H1 (cell line): ENCODE data around the gene MIF4GD. TPM values are rescaled to one million over a fixed set of nuclear protein-coding genes. Genes with fewer than 3 reads are reported as not detected.

Source experiments
- CTCF ChIA-PET: fragments of 300-600 bp; sonication (Branson Sonifier 250); formaldehyde crosslinking; loops from one replicate; lab custom pipeline; 2021; ENCODE audit not compliant: partially characterized antibody; lab: Charles Lee
- POLR2A ChIA-PET: fragments of 300-600 bp; sonication (Branson Sonifier 250); formaldehyde crosslinking; loops from one replicate; lab custom pipeline; 2021; ENCODE audit warnings: inconsistent platforms; ENCODE audit not compliant: partially characterized antibody; lab: Charles Lee
- DNase-seq, 2 experiments: peaks; one replicate each; pipeline versions ENCODE4 v3.0.0 to v3.0.0-alpha.2; 2010 to 2022; ENCODE audit warnings: low spot score in 2 of 2, low read depth in 1 of 2, mixed read lengths in 1 of 2
- FAIRE-seq: peaks from 2 replicates; lab custom pipeline; 2011; peaks lifted over from hg19 to GRCh38; lab: Jason Lieb, UNC
- H2AFZ ChIP-seq: 2 replicates; pipeline ENCODE4 v1.8.1; 2012; ENCODE audit warnings: low read length, inconsistent platforms
- H2AK5ac ChIP-seq: 2 replicates; pipeline ENCODE4 v1.6.1; 2013; ENCODE audit warnings: low read depth, low read length
- H2BK120ac ChIP-seq: replicated peaks from 2 replicates; pipeline ENCODE3; 2013; ENCODE audit warnings: low read depth, low read length, inconsistent platforms
- H2BK12ac ChIP-seq: 2 replicates; pipeline ENCODE4 v1.6.1; 2013; ENCODE audit warnings: low read depth, low read length
- H2BK15ac ChIP-seq: 2 replicates; pipeline ENCODE4 v1.6.1; 2013; ENCODE audit warnings: low read length
- H2BK20ac ChIP-seq: 2 replicates; pipeline ENCODE4 v1.6.1; 2013; ENCODE audit warnings: low read length
- H2BK5ac ChIP-seq: 2 replicates; pipeline ENCODE4 v1.6.1; 2013; ENCODE audit warnings: low read depth, low read length
- H3K14ac ChIP-seq: 2 replicates; pipeline ENCODE4 v1.6.1; 2013; ENCODE audit warnings: inconsistent platforms; ENCODE audit not compliant: insufficient read length
- H3K18ac ChIP-seq: 2 replicates; pipeline ENCODE4 v1.6.1; 2013; ENCODE audit warnings: low read length; ENCODE audit errors: extremely low read depth
- H3K23ac ChIP-seq: 2 replicates; pipeline ENCODE4 v1.6.1; 2013; ENCODE audit warnings: inconsistent platforms; ENCODE audit not compliant: insufficient read length
- H3K23me2 ChIP-seq: 2 replicates; pipeline ENCODE4 v1.6.1; 2013; ENCODE audit warnings: low read depth, low read length
- H3K27ac ChIP-seq: 2 replicates; pipeline ENCODE4 v1.6.1; 2011; ENCODE audit warnings: low read depth, low read length, inconsistent platforms
- H3K27me3 ChIP-seq, 4 experiments: replicated peaks in 1 of 4; 1 replicate in 1 of 4; 2 replicates in 3 of 4; pipeline versions ENCODE4 v1.6.1 to v1.8.1; 2011 to 2013; ENCODE audit warnings: low read length in 3 of 4, mild to moderate bottlenecking in 3 of 4, inconsistent platforms in 2 of 4, mixed read lengths in 2 of 4, moderate library complexity in 1 of 4; ENCODE audit not compliant: control insufficient read depth in 3 of 4, insufficient read depth in 3 of 4; ENCODE audit errors: extremely low read depth in 1 of 4
- H3K36me3 ChIP-seq, 4 experiments: 2 replicates each; pipeline versions ENCODE4 v1.6.1 to v1.8.1; 2011 to 2013; ENCODE audit warnings: mild to moderate bottlenecking in 4 of 4, low read length in 3 of 4, moderate library complexity in 2 of 4, control low read depth in 1 of 4, inconsistent platforms in 1 of 4; ENCODE audit not compliant: insufficient read depth in 4 of 4, control insufficient read depth in 2 of 4
- H3K4ac ChIP-seq: replicated peaks from 2 replicates; pipeline ENCODE3; 2013; ENCODE audit warnings: low read length, low read depth, mixed read lengths, inconsistent platforms; ENCODE audit not compliant: insufficient read length
- H3K4me1 ChIP-seq, 4 experiments: replicated peaks in 1 of 4; 1 replicate in 1 of 4; 2 replicates in 3 of 4; pipeline versions ENCODE4 v1.6.1 to v1.8.1; 2011 to 2013; ENCODE audit warnings: low read length in 3 of 4, inconsistent platforms in 2 of 4, mixed read lengths in 1 of 4; ENCODE audit not compliant: insufficient read depth in 4 of 4, control insufficient read depth in 3 of 4
- H3K4me2 ChIP-seq, 2 experiments: 2 replicates each; pipeline versions ENCODE4 v1.6.1 to v1.8.1; 2011 to 2013; ENCODE audit warnings: low read depth in 2 of 2, low read length in 2 of 2, control low read depth in 1 of 2, inconsistent platforms in 1 of 2, mild to moderate bottlenecking in 1 of 2; ENCODE audit not compliant: insufficient read depth in 1 of 2
- H3K4me3 ChIP-seq, 4 experiments: fragments of 200-600, 300-600 bp in 1 of 4; sonication (generic), shearing (Covaris generic), sonication (Bioruptor Twin) in 1 of 4; 2 replicates each; pipeline versions ENCODE4 v1.5.1 to v1.8.1; 2011 to 2016; ENCODE audit warnings: low read length in 4 of 4, low read depth in 3 of 4, control low read depth in 2 of 4, inconsistent platforms in 2 of 4, mild to moderate bottlenecking in 2 of 4, mixed read lengths in 1 of 4, moderate library complexity in 1 of 4; ENCODE audit not compliant: insufficient read depth in 2 of 4; ENCODE audit errors: extremely low read depth in 1 of 4
- H3K56ac ChIP-seq: replicated peaks from 2 replicates; pipeline ENCODE3; 2013; ENCODE audit warnings: low read depth, mild to moderate bottlenecking, mixed read lengths, low read length, inconsistent platforms; ENCODE audit not compliant: insufficient read length
- H3K79me1 ChIP-seq: 2 replicates; pipeline ENCODE4 v1.6.1; 2013; ENCODE audit warnings: low read depth, low read length, control low read depth
- H3K79me2 ChIP-seq, 2 experiments: 2 replicates each; pipeline versions ENCODE4 v1.6.1 to v1.8.1; 2012 to 2013; ENCODE audit warnings: low read length in 2 of 2, mild to moderate bottlenecking in 2 of 2, inconsistent platforms in 1 of 2; ENCODE audit not compliant: insufficient read depth in 2 of 2, control insufficient read depth in 1 of 2
- H3K9ac ChIP-seq, 4 experiments: replicated peaks in 1 of 4; 1 replicate in 1 of 4; 2 replicates in 3 of 4; pipeline versions ENCODE4 v1.6.1 to v1.8.1; 2011 to 2013; ENCODE audit warnings: low read depth in 3 of 4, low read length in 3 of 4, control low read depth in 2 of 4, mild to moderate bottlenecking in 2 of 4, moderate library complexity in 2 of 4, inconsistent platforms in 1 of 4; ENCODE audit errors: extremely low read depth in 1 of 4
- H3K9me3 ChIP-seq, 2 experiments: 2 replicates each; pipeline versions ENCODE4 v1.6.1 to v1.8.1; 2012 to 2013; ENCODE audit warnings: mild to moderate bottlenecking in 2 of 2, moderate library complexity in 2 of 2, control low read depth in 1 of 2, inconsistent platforms in 1 of 2, low read depth in 1 of 2, low read length in 1 of 2, mixed read lengths in 1 of 2; ENCODE audit not compliant: insufficient read depth in 2 of 2
- H4K20me1 ChIP-seq, 2 experiments: replicated peaks in 1 of 2; 2 replicates each; pipeline versions ENCODE3 to v1.8.1; 2011 to 2013; ENCODE audit warnings: inconsistent platforms in 2 of 2, low read length in 2 of 2, mild to moderate bottlenecking in 1 of 2; ENCODE audit not compliant: insufficient read depth in 2 of 2, control insufficient read depth in 1 of 2
- H4K5ac ChIP-seq: 2 replicates; pipeline ENCODE4 v1.6.1; 2013; ENCODE audit warnings: low read length, low read depth, mixed read lengths, inconsistent platforms; ENCODE audit not compliant: insufficient read length
- H4K8ac ChIP-seq: 2 replicates; pipeline ENCODE4 v1.8.0; 2013; ENCODE audit warnings: mild to moderate bottlenecking, moderate library complexity, low read length, inconsistent platforms; ENCODE audit not compliant: insufficient read depth; ENCODE audit errors: extremely low read depth
- H4K91ac ChIP-seq: replicated peaks from 2 replicates; pipeline ENCODE3; 2013; ENCODE audit warnings: low read length, mixed read lengths, inconsistent platforms; ENCODE audit not compliant: insufficient read length
- GABPA ChIP-seq: IDR thresholded peaks from 2 replicates; pipeline ENCODE4 v1.6.1; 2011; ENCODE audit warnings: mild to moderate bottlenecking, low read length, moderate library complexity, borderline replicate concordance; ENCODE audit not compliant: insufficient read depth
- JUN ChIP-seq: IDR thresholded peaks from 2 replicates; pipeline ENCODE4 v1.6.1; 2011; ENCODE audit warnings: low read depth, mild to moderate bottlenecking, improper control_type of control experiment, low read length
- PHF8 ChIP-seq: fragments of 200-600 bp; sonication (generic); conservative IDR thresholded peaks from 2 replicates; pipeline ENCODE4 v1.7.1; 2012; ENCODE audit warnings: low read depth, mild to moderate bottlenecking, inconsistent platforms, low read length, moderate library complexity
- POLR2A ChIP-seq, 2 experiments: IDR thresholded peaks; 1 replicate in 1 of 2; 2 replicates in 1 of 2; pipeline ENCODE4 v1.6.1; 2011; ENCODE audit warnings: low read depth in 2 of 2, low read length in 2 of 2, mild to moderate bottlenecking in 2 of 2; ENCODE audit errors: control extremely low read depth in 1 of 2
- SIN3A ChIP-seq, 2 experiments: IDR thresholded peaks in 1 of 2; conservative IDR thresholded peaks in 1 of 2; 2 replicates each; pipeline ENCODE4 v1.6.1; 2011 to 2012; ENCODE audit warnings: low read length in 2 of 2, improper control_type of control experiment in 1 of 2, low read depth in 1 of 2, mild to moderate bottlenecking in 1 of 2
- SIRT6 ChIP-seq: IDR thresholded peaks from one replicate; pipeline ENCODE4 v1.7.1; 2012; ENCODE audit warnings: low read length, inconsistent platforms
- SIX5 ChIP-seq: IDR thresholded peaks from 2 replicates; pipeline ENCODE4 v1.6.1; 2011; ENCODE audit warnings: mild to moderate bottlenecking, low read depth, low read length
- ZNF274 ChIP-seq: IDR thresholded peaks from 2 replicates; pipeline ENCODE4 v1.7.0; 2012; ENCODE audit warnings: low read length, borderline replicate concordance; ENCODE audit errors: extremely low read depth
- WGBS, 2 experiments: shearing (Covaris generic) in 1 of 2; methylation state at CpG; one replicate each; pipeline versions ENCODE4 v1.1.6 to v1.1.7; 2013 to 2015; ENCODE audit warnings: low lambda C conversion rate in 2 of 2, mixed read lengths in 2 of 2, inconsistent platforms in 1 of 2, low coverage in 1 of 2, missing lambda C conversion rate in 1 of 2; ENCODE audit not compliant: insufficient replicate concordance in 2 of 2, insufficient coverage in 1 of 2, insufficient read length in 1 of 2; ENCODE audit errors: extremely low coverage in 1 of 2, missing lambda C conversion rate in 1 of 2; 5-methylcytosine and 5-hydroxymethylcytosine counted together
- polyA plus RNA-seq, 7 experiments: library from polyadenylated mRNA; depleted of rRNA in 3 of 7; stranded (reverse) in 5 of 7; unstranded in 2 of 7; fragments of >200 nt in 5 of 7; fragments of 200-250 nt in 2 of 7; gene quantifications; 1 replicate in 5 of 7; 2 replicates in 1 of 7; 4 replicates in 1 of 7; pipeline versions ENCODE4 v1.2.1 to v1.2.3, GENCODE V29; 2011 to 2013; ENCODE audit warnings: missing spikeins in 2 of 7, mixed read lengths in 2 of 7
- total RNA-seq: library from RNA; stranded (reverse); fragmentation: NEBNext Ultra II Directional; extraction: Animal tissue kit (Norgen Biotek cat#: 25700); gene quantifications from 2 replicates; pipeline ENCODE4 v1.2.1, GENCODE V29; 2021

Gene MIF4GD
- total and polyA plus RNA-seq, 2 of the 8 experiments (the other 6 are each of a cell fraction or from before 2014, with no cell fraction given) = 16.1 to 51.1 TPM

- Histone ChIP-seq H4K20me1 (no peaks in the 10 kb centered on the region), H3K56ac (no peak overlapping the region), H2BK12ac (no peak overlapping the region), H3K23me2 (no peaks in the 10 kb centered on the region), H2BK15ac (no peak overlapping the region), H2AFZ (no peak overlapping the region), H4K8ac (peak overlapping the region; percentile 14; the same call in 1 of the 2 replicates), H3K4me1 (no peaks in the 10 kb centered on the region), H3K27me3 (no peaks in the 10 kb centered on the region), H4K91ac (no peak overlapping the region), H3K23ac (no peak overlapping the region), H3K14ac (no peak overlapping the region), H3K79me2 (no peaks in the 10 kb centered on the region), H3K36me3 (no peaks in the 10 kb centered on the region), H3K4me2 (no peak overlapping the region), H2AK5ac (no peak overlapping the region), H3K4ac (no peak overlapping the region), H2BK20ac (no peak overlapping the region), H3K4me3 (no peak overlapping the region), H3K79me1 (no peaks in the 10 kb centered on the region), H3K9me3 (no peaks in the 10 kb centered on the region), H4K5ac (no peak overlapping the region), H3K27ac (no peak overlapping the region), H2BK120ac (no peak overlapping the region), H3K18ac (no peak overlapping the region), H3K9ac (no peak overlapping the region), H2BK5ac (no peak overlapping the region)
- ChIA-PET POLR2A (no interaction called here), CTCF (interaction anchor here (0.6 to 1.1 kb wide), 2 partner anchors 21 to 55 kb away, joined by 3 read pairs; no protein-coding TSS in a partner anchor)
- FAIRE-seq = no peak
- DNase-seq = no peak
- WGBS, 2 experiments = 90% methylated on average over 17 of the region's 17 CpGs; no CpG with 5 or more reads in 1 of the 2 experiments
- TF ChIP-seq SIN3A (conservative IDR thresholded peaks at IDR 0.05 in 1 of 2, IDR thresholded peaks at IDR 0.05 in 1 of 2; ENCODE audit: low read depth in 1 of 2, low read length in 2 of 2) = no peak
- no peak for TF ChIP-seq JUN
- no peak for TF ChIP-seq POLR2A (IDR thresholded peaks at IDR 0.05; ENCODE audit: control extremely low read depth in 1 of 2, low read depth in 2 of 2, low read length in 2 of 2)
- no peak for TF ChIP-seq SIRT6
- no peak for TF ChIP-seq PHF8
- TF ChIP-seq ZNF274 = no peak
- TF ChIP-seq GABPA = no peak
- TF ChIP-seq SIX5 = no peak
Measured at GRCh38 chr17:75301502-75302206, 30.6 kb upstream of the MIF4GD start.
